Measurements from ENCODE around the gene CHCHD6. TPM values are rescaled to one million over a fixed set of nuclear protein-coding genes. Genes with fewer than 3 reads are reported as not detected.
A peak's percentile ranks its signal among the peaks of the same experiment; 100 is the strongest.

Gene CHCHD6
- total RNA-seq, 1 experiment from 2014 or later: 47.7 TPM

DNA sequence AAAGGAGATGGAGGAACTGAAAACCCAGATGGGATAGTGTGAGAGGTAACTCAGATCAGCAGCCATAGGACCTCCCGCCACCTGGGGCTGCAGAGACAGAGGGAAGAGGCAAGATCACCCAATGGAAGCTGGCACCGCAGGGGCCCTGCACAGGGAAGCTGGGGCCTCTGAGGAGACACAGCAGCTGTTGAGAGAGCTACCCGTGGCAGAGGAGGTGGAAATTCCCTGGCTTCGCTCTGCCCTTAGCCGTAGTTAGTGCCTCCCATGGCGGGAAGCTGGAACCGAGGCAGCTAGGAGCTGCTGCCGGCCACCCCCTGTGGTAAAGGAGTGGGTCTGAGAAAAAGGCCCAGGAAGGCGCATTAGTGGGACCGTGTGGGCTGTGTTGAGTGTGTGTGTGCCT lies 260.9 kb downstream of the CHCHD6 start:
- ChIA-PET CTCF (no interaction called here), POLR2A (ENCODE audit: unreplicated experiment) (no interaction called here)
- Histone ChIP-seq H3K4me1 (replicated peaks; ENCODE audit: insufficient read depth) (peaks cover 52% of the 10 kb centered on the region), H3K9me2 (ENCODE audit: insufficient read depth) (no peaks in the 10 kb centered on the region), H3K4me3 (no peak overlapping the region), H3K9me3 (ENCODE audit: insufficient read depth, low read depth) (no peaks in the 10 kb centered on the region), H3K4me2 (no peak overlapping the region), H3K27ac (no peak overlapping the region), H2AFZ (no peak overlapping the region), H3K27me3 (ENCODE audit: insufficient read depth, low read depth) (no peaks in the 10 kb centered on the region), H3F3A (ENCODE audit: insufficient read depth, low read depth) (peaks cover 11% of the 10 kb centered on the region; the same call in 1 of the 2 replicates), H3K36me3 (ENCODE audit: low read depth) (no peaks in the 10 kb centered on the region), H4K20me1 (ENCODE audit: insufficient read depth) (no peaks in the 10 kb centered on the region), H3K79me2 (ENCODE audit: low read depth) (no peaks in the 10 kb centered on the region)
- DNase-seq: no peak
- no peak for TF ChIP-seq EZH2 (IDR thresholded peaks at IDR 0.05; ENCODE audit: low read depth)
- TF ChIP-seq, protein P1, sequence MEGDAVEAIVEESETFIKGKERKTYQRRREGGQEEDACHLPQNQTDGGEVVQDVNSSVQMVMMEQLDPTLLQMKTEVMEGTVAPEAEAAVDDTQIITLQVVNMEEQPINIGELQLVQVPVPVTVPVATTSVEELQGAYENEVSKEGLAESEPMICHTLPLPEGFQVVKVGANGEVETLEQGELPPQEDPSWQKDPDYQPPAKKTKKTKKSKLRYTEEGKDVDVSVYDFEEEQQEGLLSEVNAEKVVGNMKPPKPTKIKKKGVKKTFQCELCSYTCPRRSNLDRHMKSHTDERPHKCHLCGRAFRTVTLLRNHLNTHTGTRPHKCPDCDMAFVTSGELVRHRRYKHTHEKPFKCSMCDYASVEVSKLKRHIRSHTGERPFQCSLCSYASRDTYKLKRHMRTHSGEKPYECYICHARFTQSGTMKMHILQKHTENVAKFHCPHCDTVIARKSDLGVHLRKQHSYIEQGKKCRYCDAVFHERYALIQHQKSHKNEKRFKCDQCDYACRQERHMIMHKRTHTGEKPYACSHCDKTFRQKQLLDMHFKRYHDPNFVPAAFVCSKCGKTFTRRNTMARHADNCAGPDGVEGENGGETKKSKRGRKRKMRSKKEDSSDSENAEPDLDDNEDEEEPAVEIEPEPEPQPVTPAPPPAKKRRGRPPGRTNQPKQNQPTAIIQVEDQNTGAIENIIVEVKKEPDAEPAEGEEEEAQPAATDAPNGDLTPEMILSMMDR (conservative IDR thresholded peaks at IDR 0.05): no peak
- BruUV-seq (replicated peaks): no TSS peak
- intact Hi-C loops (cut with micrococcal nuclease; ENCODE audit: unreplicated experiment): loop anchor here (5.0 kb wide), 1 partner anchor 108 kb away; no protein-coding TSS in a partner anchor

- H3K4me1 ChIP-seq (replicated peaks; ENCODE audit: insufficient read depth): peaks cover 46% of the 10 kb centered on the region
- H3K27me3 ChIP-seq (ENCODE audit: insufficient read depth, low read depth): no peaks in the 10 kb centered on the region
- no peak overlapping the region for H3K4me3 ChIP-seq
- DNase-seq: no peak
- H3K79me2 ChIP-seq (ENCODE audit: low read depth): no peaks in the 10 kb centered on the region
- ChIA-PET POLR2A (ENCODE audit: unreplicated experiment) (no interaction called here), CTCF (no interaction called here)
- H3K9me2 ChIP-seq (ENCODE audit: insufficient read depth): no peaks in the 10 kb centered on the region
- no TSS peak for BruUV-seq (replicated peaks)
- no peak for TF ChIP-seq EZH2 (IDR thresholded peaks at IDR 0.05; ENCODE audit: low read depth)
- TF ChIP-seq, protein P1 (conservative IDR thresholded peaks at IDR 0.05): no peak
- intact Hi-C loops (cut with micrococcal nuclease; ENCODE audit: unreplicated experiment): no loop called here
- no peaks in the 10 kb centered on the region for H4K20me1 ChIP-seq (ENCODE audit: insufficient read depth)
- H3F3A ChIP-seq (ENCODE audit: insufficient read depth, low read depth): peaks cover 5% of the 10 kb centered on the region; the same call in 1 of the 2 replicates
- no peak overlapping the region for H3K27ac ChIP-seq
- no peak overlapping the region for H2AFZ ChIP-seq
- no peaks in the 10 kb centered on the region for H3K9me3 ChIP-seq (ENCODE audit: insufficient read depth, low read depth)
- H3K36me3 ChIP-seq (ENCODE audit: low read depth): no peaks in the 10 kb centered on the region
- H3K4me2 ChIP-seq: peak overlapping the region; percentile 26
These were observed 261.6 kb downstream of the CHCHD6 start for GRCh38 chr3:126965526-126966080.

GRCh38 chr3:126967386-126967785 lies 263.3 kb downstream of the CHCHD6 start:
- intact Hi-C loops (cut with micrococcal nuclease; ENCODE audit: unreplicated experiment): no loop called here
- ChIA-PET POLR2A (ENCODE audit: unreplicated experiment) (no interaction called here), CTCF (no interaction called here)
- Histone ChIP-seq H3K79me2 (ENCODE audit: low read depth) (no peaks in the 10 kb centered on the region), H2AFZ (no peak overlapping the region), H4K20me1 (ENCODE audit: insufficient read depth) (no peaks in the 10 kb centered on the region), H3K4me2 (no peak overlapping the region), H3F3A (ENCODE audit: insufficient read depth, low read depth) (no peaks in the 10 kb centered on the region), H3K4me1 (replicated peaks; ENCODE audit: insufficient read depth) (peaks cover 28% of the 10 kb centered on the region), H3K36me3 (ENCODE audit: low read depth) (no peaks in the 10 kb centered on the region), H3K4me3 (no peak overlapping the region), H3K9me2 (ENCODE audit: insufficient read depth) (no peaks in the 10 kb centered on the region), H3K9me3 (ENCODE audit: insufficient read depth, low read depth) (no peaks in the 10 kb centered on the region), H3K27me3 (ENCODE audit: insufficient read depth, low read depth) (no peaks in the 10 kb centered on the region), H3K27ac (no peak overlapping the region)
- no TSS peak for BruUV-seq (replicated peaks)
- DNase-seq: no peak
- TF ChIP-seq, protein P1 (conservative IDR thresholded peaks at IDR 0.05): no peak
- no peak for TF ChIP-seq EZH2 (IDR thresholded peaks at IDR 0.05; ENCODE audit: low read depth)

Data from PC-9 (cell line).